ENCODE results near the gene KCTD2. TPM values are rescaled to one million over a fixed set of nuclear protein-coding genes. Genes with fewer than 3 reads are reported as not detected.

Gene KCTD2
- total and polyA plus RNA-seq, 9 of the 15 experiments (the other 6 are each of a cell fraction or from before 2014, with no cell fraction given): 1.7 to 32.9 (median 15.8) TPM

GRCh38 chr17:75046407-75047289 lies at the start of gene KCTD2, which contains the start of gene ATP5PD (continued):
- TF ChIP-seq RERE (CRISPR knock-in tag; IDR thresholded peaks at IDR 0.05; ENCODE audit: borderline replicate concordance) (0 out of 2 replicates have a peak, but pooled peaks have one; percentile 68), ZNF174 (CRISPR knock-in tag; IDR thresholded peaks at IDR 0.05) (no peak), NR2F6 (CRISPR knock-in tag; IDR thresholded peaks at IDR 0.05) (no peak), RBM34 (IDR thresholded peaks at IDR 0.05; ENCODE audit: borderline replicate concordance, insufficient read depth, low read length) (no peak), KLF6 (CRISPR knock-in tag; IDR thresholded peaks at IDR 0.05; ENCODE audit: borderline replicate concordance) (no peak), ZFX (CRISPR knock-in tag; IDR thresholded peaks at IDR 0.05) (peak; percentile 55), ASH1L (IDR thresholded peaks at IDR 0.05; ENCODE audit: borderline replicate concordance, low read depth, partially characterized antibody) (peak; percentile 92), AFF1 (IDR thresholded peaks at IDR 0.05; ENCODE audit: low read depth in 1 of 2, partially characterized antibody in 2 of 2) (peak in 1 of 2 experiments; percentile 12), PCBP1 (IDR thresholded peaks at IDR 0.05; ENCODE audit: low read depth, low read length, poor library complexity, severe bottlenecking) (peak; percentile 96), PHF8 (IDR thresholded peaks at IDR 0.05; ENCODE audit: borderline replicate concordance, low read length) (peak; percentile 93; the same call in 1 of the 2 replicates), KLF16 (IDR thresholded peaks at IDR 0.05) (peak; percentile 91), FOXK1 (CRISPR knock-in tag; IDR thresholded peaks at IDR 0.05; ENCODE audit: borderline replicate concordance) (peak; percentile 90; the same call in 1 of the 2 replicates), TFAP4 (CRISPR knock-in tag; IDR thresholded peaks at IDR 0.05; ENCODE audit: borderline replicate concordance) (peak; percentile 74), MIER1 (IDR thresholded peaks at IDR 0.05; ENCODE audit: low read depth) (no peak), HMGN3 (IDR thresholded peaks at IDR 0.05; ENCODE audit: borderline replicate concordance, extremely low read depth, insufficient read length, low read depth, low read length) (peak; percentile 79)
